ENCODE measurements around the gene PIK3R6. TPM values are rescaled to one million over a fixed set of nuclear protein-coding genes. Genes with fewer than 3 reads are reported as not detected.

PIK3R6 gene
- total and polyA plus RNA-seq, 2 of the 13 experiments (the other 11 are each of a cell fraction or from before 2014, with no cell fraction given): not detected

GRCh38 chr17:8913091-8913490 lies 45.6 kb upstream of the PIK3R6 start (continued):
- TF ChIP-seq ZNF407 (CRISPR knock-in tag; IDR thresholded peaks at IDR 0.05; ENCODE audit: not compliant biosample characterization) (no peak), ZNF704 (CRISPR knock-in tag; IDR thresholded peaks at IDR 0.05; ENCODE audit: borderline replicate concordance) (no peak), ZFP36 (IDR thresholded peaks at IDR 0.05; ENCODE audit: borderline replicate concordance, low read depth, low read length, partially characterized antibody) (no peak), ZMYM2 (CRISPR knock-in tag; IDR thresholded peaks at IDR 0.05) (no peak), DMTF1 (CRISPR knock-in tag; IDR thresholded peaks at IDR 0.05) (no peak)

Measured in HepG2 (cell line).